ENCODE results near the gene ARHGAP24. TPM values are rescaled to one million over a fixed set of nuclear protein-coding genes. Genes with fewer than 3 reads are reported as not detected.

The ARHGAP24 gene
- total and polyA plus RNA-seq, 2 donors (not counting 1 experiment from before 2014, with no cell fraction given), result 48.4 to 141 TPM

GRCh38 chr4:85606505-85606904 is 131.6 kb downstream of the ARHGAP24 start:
- H3K27me3 ChIP-seq (replicated peaks in 1 of 4; ENCODE audit: control extremely low read depth in 1 of 4, control insufficient read depth in 3 of 4, insufficient read depth in 4 of 4, low read length in 3 of 4), result no peaks in the 10 kb centered on the region
- ChIA-PET CTCF (interaction anchor here (0.7 to 1.4 kb wide), 2 partner anchors 75 to 117 kb away, joined by 3 to 5 read pairs; no protein-coding TSS in a partner anchor), POLR2A (no interaction called here)
- peaks cover 0 to 8% (median 1%) of the 10 kb centered on the region in 3 donors for H3K9me3 ChIP-seq (ENCODE audit: control extremely low read depth in 1 of 3, control insufficient read depth in 2 of 3, insufficient read depth in 1 of 3, low read length in 2 of 3)
- no peak overlapping the region for H3K4me3 ChIP-seq (ENCODE audit: control extremely low read depth in 1 of 5, extremely low read depth in 1 of 5, insufficient read depth in 1 of 5, low read depth in 2 of 5, low read length in 4 of 5)
- peak overlapping the region; percentile 45 for H3K9ac ChIP-seq (ENCODE audit: low read length)
- peak overlapping the region; percentile 89 to 91 for H3K27ac ChIP-seq (ENCODE audit: low read length in 2 of 2)
- Mint-ChIP-seq H3K4me3 (no peak overlapping the region), H3K27ac (peak overlapping the region; percentile 86), H3K27me3 (no peaks in the 10 kb centered on the region), H3K4me1 (peaks cover 41% of the 10 kb centered on the region), H3K9me3 (ENCODE audit: insufficient read depth) (no peaks in the 10 kb centered on the region)
- H3K4me1 ChIP-seq (ENCODE audit: control insufficient read depth in 2 of 2, insufficient read depth in 2 of 2, low read length in 2 of 2), result peaks cover 49 to 56% of the 10 kb centered on the region in 2 donors
- H3K79me2 ChIP-seq (ENCODE audit: control insufficient read depth, insufficient read depth, low read length), result peaks cover 19% of the 10 kb centered on the region
- no peaks in the 10 kb centered on the region for H4K20me1 ChIP-seq (ENCODE audit: control insufficient read depth, insufficient read depth, low read length, poor library complexity, severe bottlenecking)
- H2AFZ ChIP-seq (ENCODE audit: insufficient read depth, low read depth, low read length, poor library complexity, severe bottlenecking), result no peak overlapping the region
- peak overlapping the region; percentile 68 for H3K4me2 ChIP-seq (replicated peaks; ENCODE audit: low read depth, low read length, poor library complexity, severe bottlenecking)
- ATAC-seq (ENCODE audit: low read depth) (no peak), DNase-seq (no peak)
- intact Hi-C loops (cut with micrococcal nuclease), result loop anchor here (5.0 kb wide), 2 partner anchors 96 to 141 kb away; no protein-coding TSS in a partner anchor
- peaks cover 1 to 3% of the 10 kb centered on the region in 2 experiments for H3K36me3 ChIP-seq (replicated peaks in 1 of 2; ENCODE audit: control extremely low read depth in 1 of 2, control insufficient read depth in 1 of 2, extremely low read depth in 1 of 2, insufficient read depth in 2 of 2, low read length in 1 of 2)
- no CpG with 5 or more reads among the region's 1 CpG for WGBS (ENCODE audit: insufficient coverage)
- TF ChIP-seq EZH2 (IDR thresholded peaks at IDR 0.05; ENCODE audit: borderline replicate concordance, insufficient read depth, low read depth, low read length, poor library complexity, severe bottlenecking) (no peak), CTCF (IDR thresholded peaks at IDR 0.05) (no peak)

GRCh38 chr4:85607624-85608023 is 132.7 kb downstream of the ARHGAP24 start:
- intact Hi-C loops (cut with micrococcal nuclease), result loop anchor here (2.0 to 5.0 kb wide), 3 partner anchors 95 to 140 kb away; partner anchors contain the start of gene ARHGAP24
- H3K27ac ChIP-seq (ENCODE audit: low read length in 2 of 2), result peak overlapping the region; percentile 89 to 91
- 0% methylated on average over 3 of the region's 5 CpGs for WGBS (ENCODE audit: insufficient coverage)
- ATAC-seq (ENCODE audit: low read depth) (peak; percentile 89), DNase-seq (peak; percentile 93)
- ChIA-PET POLR2A (no interaction called here), CTCF (interaction anchor here (0.6 to 1.4 kb wide), 4 partner anchors 104 to 140 kb away, joined by 3 to 6 read pairs (median 4); no protein-coding TSS in a partner anchor)
- peaks cover 48 to 59% of the 10 kb centered on the region in 2 donors for H3K4me1 ChIP-seq (ENCODE audit: control insufficient read depth in 2 of 2, insufficient read depth in 2 of 2, low read length in 2 of 2)
- H3K36me3 ChIP-seq (replicated peaks in 1 of 2; ENCODE audit: control extremely low read depth in 1 of 2, control insufficient read depth in 1 of 2, extremely low read depth in 1 of 2, insufficient read depth in 2 of 2, low read length in 1 of 2), result peaks cover 0 to 3% of the 10 kb centered on the region in 2 experiments
- Mint-ChIP-seq H3K9me3 (ENCODE audit: insufficient read depth) (no peaks in the 10 kb centered on the region), H3K27ac (peak overlapping the region; percentile 91), H3K27me3 (no peaks in the 10 kb centered on the region), H3K4me1 (peaks cover 40% of the 10 kb centered on the region), H3K4me3 (peak overlapping the region; percentile 64)
- no peaks in the 10 kb centered on the region for H3K27me3 ChIP-seq (replicated peaks in 1 of 4; ENCODE audit: control extremely low read depth in 1 of 4, control insufficient read depth in 3 of 4, insufficient read depth in 4 of 4, low read length in 3 of 4)
- peak overlapping the region in 3 of 5 experiments; percentile 20 to 44 (median 28) for H3K4me3 ChIP-seq (ENCODE audit: control extremely low read depth in 1 of 5, extremely low read depth in 1 of 5, insufficient read depth in 1 of 5, low read depth in 2 of 5, low read length in 4 of 5)
- H3K79me2 ChIP-seq (ENCODE audit: control insufficient read depth, insufficient read depth, low read length), result peaks cover 10% of the 10 kb centered on the region
- H3K9ac ChIP-seq (ENCODE audit: low read length), result peak overlapping the region; percentile 45
- peak overlapping the region; percentile 68 for H3K4me2 ChIP-seq (replicated peaks; ENCODE audit: low read depth, low read length, poor library complexity, severe bottlenecking)
- no peak for TF ChIP-seq CTCF (IDR thresholded peaks at IDR 0.05)
- TF ChIP-seq EZH2 (IDR thresholded peaks at IDR 0.05; ENCODE audit: borderline replicate concordance, insufficient read depth, low read depth, low read length, poor library complexity, severe bottlenecking), result no peak
- H3K9me3 ChIP-seq (ENCODE audit: control extremely low read depth in 1 of 3, control insufficient read depth in 2 of 3, insufficient read depth in 1 of 3, low read length in 2 of 3), result peaks cover 0 to 13% (median 0%) of the 10 kb centered on the region in 3 donors
- no peaks in the 10 kb centered on the region for H4K20me1 ChIP-seq (ENCODE audit: control insufficient read depth, insufficient read depth, low read length, poor library complexity, severe bottlenecking)
- H2AFZ ChIP-seq (ENCODE audit: insufficient read depth, low read depth, low read length, poor library complexity, severe bottlenecking), result no peak overlapping the region
